Ovary (tissue), 9 donors: Measurements from ENCODE around the gene PRKG1. TPM values are rescaled to one million over a fixed set of nuclear protein-coding genes. Genes with fewer than 3 reads are reported as not detected.
"Not testable (repeated sequence)": the region's sequence is repeated elsewhere in the genome, so short reads cannot be mapped to it uniquely, and the experiment has no call there.

ENCODE experiments used
- DNase-seq, 5 donors: peaks; one replicate each; pipeline ENCODE4 v3.0.0-alpha.2; 2019 to 2020
- H3K27ac ChIP-seq, 2 donors: fragments of 200-600 bp; one replicate each; pipeline versions ENCODE4 v1.5.1 to v1.8.0; 2019 to 2022
- H3K27me3 ChIP-seq: fragments of 200-600 bp; one replicate; pipeline ENCODE4 v1.8.0; 2022
- H3K36me3 ChIP-seq: fragments of 200-600 bp; sonication (generic); one replicate; pipeline ENCODE4 v1.5.1; 2019
- H3K4me1 ChIP-seq: one replicate; pipeline ENCODE4 v1.8.1; 2013; ENCODE audit warnings: mild to moderate bottlenecking, moderate library complexity; ENCODE audit not compliant: insufficient read depth
- H3K4me3 ChIP-seq: fragments of 200-600 bp; sonication (generic); one replicate; pipeline ENCODE4 v1.5.1; 2017
- H3K9me3 ChIP-seq, 2 donors: fragments of 200-600 bp in 1 of 2; sonication (generic) in 1 of 2; one replicate each; pipeline versions ENCODE4 v1.5.1 to v1.8.1; 2013 to 2019; ENCODE audit warnings: mild to moderate bottlenecking in 1 of 2, moderate library complexity in 1 of 2
- EP300 ChIP-seq: sonication (generic); formaldehyde crosslinking; IDR thresholded peaks from one replicate; pipeline ENCODE4 v1.6.1; 2017; ENCODE audit warnings: antibody characterized with exemption
- POLR2A ChIP-seq: fragments of 450-650 bp; IDR thresholded peaks from one replicate; pipeline ENCODE4 v1.6.1; 2017; ENCODE audit warnings: antibody characterized with exemption, mild to moderate bottlenecking, moderate library complexity
- WGBS, 3 donors: extraction: QIAGEN DNeasy Blood & Tissue Kit in 1 of 3; methylation state at CpG; one replicate each; pipeline versions ENCODE4 v1.1.5 to v1.1.7; 2013 to 2017; 5-methylcytosine and 5-hydroxymethylcytosine counted together
- intact Hi-C, 4 donors: fragments of 100-400 bp; cut with DNase I; formaldehyde crosslinking; loops; one replicate each; pipeline versions ENCODE4 v1.11.0 to v1.15.1; 2022 to 2023
- polyA plus RNA-seq, 2 donors: library from polyadenylated mRNA; stranded (reverse); fragments of 200-250 nt in 1 of 2; fragments of 350-450 nt in 1 of 2; fragmentation: Illumina TruSeq in 1 of 2; extraction: RNeasy Lipid Tissue Mini Kit (QIAGEN cat#74804) in 1 of 2; gene quantifications; one replicate each; pipeline ENCODE4 v1.2.3, GENCODE V29; 2013 to 2014
- total RNA-seq, 7 donors: library from RNA; depleted of rRNA in 2 of 7; stranded (reverse); fragments of >200 nt in 2 of 7; fragmentation: NEBNext Ultra II Directional in 3 of 7; extraction: Animal tissue kit (Norgen Biotek cat#: 25700) in 3 of 7; gene quantifications; one replicate each; pipeline versions ENCODE4 v1.1.0 to v1.2.4, GENCODE V29; 2016 to 2023
- TF ChIP-seq, protein P1 (sequence below), 3 donors: fragments of 450-650 bp in 2 of 3; fragments of 200-600 bp in 1 of 3; IDR thresholded peaks; one replicate each; pipeline versions ENCODE4 v1.5.1 to v1.8.0; 2016 to 2022; ENCODE audit warnings: antibody characterized with exemption in 3 of 3, mild to moderate bottlenecking in 1 of 3
- donor health status: DM: no; HTN: no; CAD: no; lungs with moderate emphysema.
- donor health status: DM: no; HTN: no; CAD: no.
- donor health status: Bipolar disorder and iron deficiency.
- donor health status: DM: yes; HTN: yes; CAD: no.
- donor health status: DM: no; HTN: no; CAD: no.
- donor health status: DM: yes; HTN: yes; CAD: no.

The PRKG1 gene
- total and polyA plus RNA-seq, 9 donors, result 2.8 to 21.1 (median 15.7) TPM

DNA sequence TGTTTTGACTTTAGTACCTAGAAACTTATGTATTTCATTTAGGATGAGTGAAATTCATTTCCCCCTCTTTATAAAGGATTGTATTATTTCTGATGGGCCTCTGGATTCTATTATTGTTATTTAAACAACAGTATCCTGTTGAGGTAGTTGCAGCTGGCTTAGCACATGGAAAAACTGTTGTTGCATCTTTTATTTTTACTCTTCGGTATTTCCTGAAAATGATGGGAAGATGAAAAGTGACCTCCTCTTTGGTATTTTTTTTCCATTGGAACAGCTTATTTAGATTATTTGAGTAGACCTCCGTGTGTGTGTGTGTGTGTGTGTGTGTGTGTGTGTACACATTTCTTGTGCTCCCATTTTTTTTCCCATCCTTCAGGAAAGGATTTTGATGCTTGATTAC, 129.8 kb downstream of the PRKG1 start:
- Histone ChIP-seq H3K27me3 (no peaks in the 10 kb centered on the region), H3K4me1 (no peaks in the 10 kb centered on the region), H3K36me3 (no peaks in the 10 kb centered on the region), H3K4me3 (no peak overlapping the region), H3K9me3 (no peaks in the 10 kb centered on the region), H3K27ac (no peak overlapping the region)
- intact Hi-C loops, result no loop called here
- no peak for DNase-seq
- TF ChIP-seq, protein P1, sequence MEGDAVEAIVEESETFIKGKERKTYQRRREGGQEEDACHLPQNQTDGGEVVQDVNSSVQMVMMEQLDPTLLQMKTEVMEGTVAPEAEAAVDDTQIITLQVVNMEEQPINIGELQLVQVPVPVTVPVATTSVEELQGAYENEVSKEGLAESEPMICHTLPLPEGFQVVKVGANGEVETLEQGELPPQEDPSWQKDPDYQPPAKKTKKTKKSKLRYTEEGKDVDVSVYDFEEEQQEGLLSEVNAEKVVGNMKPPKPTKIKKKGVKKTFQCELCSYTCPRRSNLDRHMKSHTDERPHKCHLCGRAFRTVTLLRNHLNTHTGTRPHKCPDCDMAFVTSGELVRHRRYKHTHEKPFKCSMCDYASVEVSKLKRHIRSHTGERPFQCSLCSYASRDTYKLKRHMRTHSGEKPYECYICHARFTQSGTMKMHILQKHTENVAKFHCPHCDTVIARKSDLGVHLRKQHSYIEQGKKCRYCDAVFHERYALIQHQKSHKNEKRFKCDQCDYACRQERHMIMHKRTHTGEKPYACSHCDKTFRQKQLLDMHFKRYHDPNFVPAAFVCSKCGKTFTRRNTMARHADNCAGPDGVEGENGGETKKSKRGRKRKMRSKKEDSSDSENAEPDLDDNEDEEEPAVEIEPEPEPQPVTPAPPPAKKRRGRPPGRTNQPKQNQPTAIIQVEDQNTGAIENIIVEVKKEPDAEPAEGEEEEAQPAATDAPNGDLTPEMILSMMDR (IDR thresholded peaks at IDR 0.05), result no peak
- TF ChIP-seq EP300, result no peak
- TF ChIP-seq POLR2A, result no peak
- 56 to 60% (median 57%) methylated on average over 2 of the region's 2 CpGs for WGBS, 3 donors

DNA sequence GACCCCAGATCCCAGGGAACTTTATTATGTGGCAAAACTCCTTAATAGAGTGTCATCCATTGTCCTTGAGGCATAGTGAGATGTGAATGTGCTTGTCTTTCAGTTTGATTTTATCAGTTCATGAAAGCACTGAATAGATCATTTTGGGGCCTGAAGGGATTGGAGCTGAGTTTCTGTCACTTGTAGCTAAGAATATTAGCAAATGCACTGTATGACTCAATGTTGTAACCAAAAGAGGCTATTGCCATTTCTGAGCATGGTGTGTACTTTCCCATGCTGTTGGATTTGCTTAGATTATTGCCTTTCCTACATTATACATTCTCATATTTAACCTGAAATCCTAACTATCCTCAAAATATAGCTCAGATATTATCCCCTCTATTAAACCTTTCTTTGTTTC, 130.4 kb downstream of the PRKG1 start:
- no peak for TF ChIP-seq EP300
- TF ChIP-seq POLR2A, result no peak
- TF ChIP-seq, protein P1 (IDR thresholded peaks at IDR 0.05), result no peak
- no peak for DNase-seq
- H3K27me3 ChIP-seq, result no peaks in the 10 kb centered on the region
- no peak overlapping the region for H3K27ac ChIP-seq
- H3K4me3 ChIP-seq, result no peak overlapping the region
- no peaks in the 10 kb centered on the region for H3K4me1 ChIP-seq
- no peaks in the 10 kb centered on the region for H3K36me3 ChIP-seq
- no peaks in the 10 kb centered on the region for H3K9me3 ChIP-seq
- intact Hi-C loops, result no loop called here

DNA sequence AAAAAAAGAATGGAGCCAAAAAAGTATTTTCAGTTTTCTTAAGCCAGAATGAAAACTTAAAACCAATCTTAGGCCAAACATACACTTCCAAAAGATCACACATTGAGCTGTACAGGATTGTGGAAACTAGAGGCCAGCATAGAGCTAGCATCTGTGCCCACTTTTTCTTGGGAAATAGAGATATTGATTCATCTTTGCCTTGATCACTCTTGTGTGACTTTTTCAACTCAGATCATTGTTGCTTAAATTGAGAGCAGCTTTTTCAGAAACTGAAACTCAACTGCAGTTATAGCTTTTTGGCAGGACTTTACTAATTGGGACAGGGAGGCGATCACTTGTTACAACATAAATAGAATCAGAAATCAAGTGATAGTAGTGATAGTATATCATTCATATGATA, 132.2 kb downstream of the PRKG1 start:
- Histone ChIP-seq H3K27me3 (no peaks in the 10 kb centered on the region), H3K36me3 (no peaks in the 10 kb centered on the region), H3K9me3 (no peaks in the 10 kb centered on the region), H3K4me1 (no peaks in the 10 kb centered on the region), H3K4me3 (no peak overlapping the region), H3K27ac (no peak overlapping the region)
- 90 to 97% (median 90%) methylated on average over 1 of the region's 1 CpG for WGBS, 3 donors
- intact Hi-C loops, result no loop called here
- TF ChIP-seq POLR2A (no peak), EP300 (no peak)
- TF ChIP-seq, protein P1 (IDR thresholded peaks at IDR 0.05), result no peak
- DNase-seq, result no peak

DNA sequence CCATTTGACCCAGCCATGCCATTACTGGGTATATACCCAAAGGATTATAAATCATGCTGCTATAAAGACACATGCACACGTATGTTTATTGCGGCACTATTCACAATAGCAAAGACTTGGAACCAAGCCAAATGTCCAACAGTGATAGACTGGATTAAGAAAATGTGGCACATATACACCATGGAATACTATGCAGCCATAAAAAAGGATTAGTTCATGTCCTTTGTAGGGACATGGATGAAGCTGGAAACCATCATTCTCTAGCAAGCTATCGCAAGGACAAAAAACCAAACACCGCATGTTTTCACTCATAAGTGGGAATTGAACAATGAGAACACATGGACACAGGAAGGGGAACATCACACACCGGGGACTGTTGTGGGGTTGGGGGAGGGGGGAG, 138.7 kb downstream of the PRKG1 start:
- WGBS, 3 donors, result 86 to 99% (median 89%) methylated on average over 3 to 5 of the region's 5 CpGs
- H3K36me3 ChIP-seq, H3K4me1 ChIP-seq, H3K9me3 ChIP-seq, DNase-seq, H3K4me3 ChIP-seq, intact Hi-C loops, H3K27me3 ChIP-seq, H3K27ac ChIP-seq: not testable (repeated sequence)

DNA sequence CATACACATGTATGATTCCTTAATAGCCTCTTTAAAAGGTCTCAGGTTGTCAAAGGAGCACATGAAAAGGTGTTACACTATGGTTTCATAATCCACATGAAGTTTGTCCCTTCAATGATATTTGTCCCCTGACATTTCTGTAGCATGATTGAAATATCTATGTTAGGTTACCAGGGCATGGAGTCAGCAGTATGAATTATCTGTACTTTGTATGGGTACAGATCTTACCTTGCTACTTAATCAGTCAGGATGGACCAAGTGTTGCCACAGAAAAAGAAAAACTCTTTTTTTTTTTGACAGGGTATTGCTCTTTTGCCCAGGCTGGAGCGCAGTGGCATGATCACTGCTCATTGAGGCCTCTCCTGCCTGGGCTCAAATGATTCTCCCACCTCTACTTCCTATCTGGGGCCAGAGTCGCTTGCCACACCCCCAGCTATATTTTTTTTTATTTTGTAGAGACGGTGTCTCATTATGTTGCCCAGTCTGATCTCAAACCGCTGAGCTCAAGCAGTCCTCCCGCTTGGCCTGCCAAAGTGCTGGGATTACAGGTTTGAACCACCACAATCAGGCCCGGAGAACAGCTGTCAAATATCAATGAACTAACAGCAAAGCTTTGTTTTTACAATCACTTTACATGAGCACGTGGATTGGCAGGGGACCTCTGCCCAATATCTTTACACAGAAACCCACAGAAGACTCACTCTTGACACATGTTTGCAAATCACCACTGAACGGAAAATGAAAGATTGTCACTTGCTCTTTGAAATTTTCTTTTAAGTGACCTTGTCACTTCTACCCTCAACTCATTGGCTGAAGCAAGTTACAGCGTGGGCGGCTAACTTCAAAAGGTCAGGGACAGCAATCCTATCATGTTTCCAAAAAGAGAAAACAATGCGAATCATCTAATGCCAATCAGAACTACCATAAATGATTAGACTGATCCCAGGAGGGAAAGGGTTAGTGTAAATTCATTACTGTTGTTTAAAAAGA, 140.2 kb downstream of the PRKG1 start:
- no peaks in the 10 kb centered on the region for H3K9me3 ChIP-seq
- DNase-seq, result no peak
- TF ChIP-seq, protein P1 (IDR thresholded peaks at IDR 0.05), result no peak
- TF ChIP-seq EP300 (no peak), POLR2A (no peak)
- H3K27ac ChIP-seq, result no peak overlapping the region
- intact Hi-C loops, result no loop called here
- WGBS, 3 donors, result 25 to 47% (median 35%) methylated on average over 11 of the region's 11 CpGs
- H3K4me1 ChIP-seq, result peaks cover 5% of the 10 kb centered on the region
- H3K4me3 ChIP-seq, result no peak overlapping the region
- H3K36me3 ChIP-seq, result no peaks in the 10 kb centered on the region
- no peaks in the 10 kb centered on the region for H3K27me3 ChIP-seq
